ENCODE results near the gene SLC4A11. TPM values are rescaled to one million over a fixed set of nuclear protein-coding genes. Genes with fewer than 3 reads are reported as not detected.

Gene SLC4A11
- polyA plus RNA-seq, 1 donor from 2014 or later: 0.19 TPM

GRCh38 chr20:3276680-3277015 lies 37.7 kb upstream of the SLC4A11 start:
- H3K27ac ChIP-seq (ENCODE audit: low read length): no peak overlapping the region
- no peak for TF ChIP-seq REST (IDR thresholded peaks at IDR 0.05; ENCODE audit: borderline replicate concordance)
- TF ChIP-seq RAD21 (conservative IDR thresholded peaks at IDR 0.05): no peak
- TF ChIP-seq EP300 (conservative IDR thresholded peaks at IDR 0.05; ENCODE audit: poor library complexity, severe bottlenecking): no peak
- no peak for TF ChIP-seq EZH2 (IDR thresholded peaks at IDR 0.05; ENCODE audit: borderline replicate concordance, insufficient read depth, low read length, poor library complexity, severe bottlenecking)
- H3K4me2 ChIP-seq (ENCODE audit: low read length): no peak overlapping the region
- H3K9me2 ChIP-seq (ENCODE audit: insufficient read depth, low read length): no peaks in the 10 kb centered on the region
- H3K4me3 ChIP-seq (ENCODE audit: low read length): no peak overlapping the region
- H3K79me2 ChIP-seq (replicated peaks; ENCODE audit: insufficient read depth, low read length): no peaks in the 10 kb centered on the region
- no peak overlapping the region for H3K9ac ChIP-seq (ENCODE audit: low read length)
- H2AFZ ChIP-seq (ENCODE audit: low read depth, low read length): no peak overlapping the region
- H3K36me3 ChIP-seq (ENCODE audit: insufficient read depth, low read length): peaks cover 7% of the 10 kb centered on the region
- no peaks in the 10 kb centered on the region for H3K9me3 ChIP-seq (ENCODE audit: low read length)
- H3F3A ChIP-seq (ENCODE audit: insufficient read depth, low read length, poor library complexity, severe bottlenecking): no peaks in the 10 kb centered on the region
- H4K20me1 ChIP-seq (ENCODE audit: insufficient read depth): no peaks in the 10 kb centered on the region
- H3K27me3 ChIP-seq (ENCODE audit: insufficient read depth, low read depth, low read length): no peaks in the 10 kb centered on the region

GRCh38 chr20:3275966-3276679 lies 37.1 kb upstream of the SLC4A11 start:
- TF ChIP-seq REST (IDR thresholded peaks at IDR 0.05; ENCODE audit: borderline replicate concordance) (no peak), CTCF (IDR thresholded peaks at IDR 0.05; ENCODE audit: poor library complexity, severe bottlenecking) (no peak), TAF1 (IDR thresholded peaks at IDR 0.05; ENCODE audit: low read depth) (no peak), POLR2AphosphoS5 (IDR thresholded peaks at IDR 0.05) (no peak), RAD21 (conservative IDR thresholded peaks at IDR 0.05) (no peak), EZH2 (IDR thresholded peaks at IDR 0.05; ENCODE audit: borderline replicate concordance, insufficient read depth, low read length, poor library complexity, severe bottlenecking) (no peak), SMC3 (conservative IDR thresholded peaks at IDR 0.05; ENCODE audit: poor library complexity) (no peak), MXI1 (conservative IDR thresholded peaks at IDR 0.05; ENCODE audit: poor library complexity, severe bottlenecking) (no peak), EP300 (conservative IDR thresholded peaks at IDR 0.05; ENCODE audit: poor library complexity, severe bottlenecking) (no peak)
- no peak overlapping the region for H2AFZ ChIP-seq (ENCODE audit: low read depth, low read length)
- H3F3A ChIP-seq (ENCODE audit: insufficient read depth, low read length, poor library complexity, severe bottlenecking): no peaks in the 10 kb centered on the region
- H3K9me3 ChIP-seq (ENCODE audit: low read length): no peaks in the 10 kb centered on the region
- no peak overlapping the region for H3K4me3 ChIP-seq (ENCODE audit: low read length)
- H3K4me2 ChIP-seq (ENCODE audit: low read length): no peak overlapping the region
- no peaks in the 10 kb centered on the region for H3K79me2 ChIP-seq (replicated peaks; ENCODE audit: insufficient read depth, low read length)
- H3K9ac ChIP-seq (ENCODE audit: low read length): no peak overlapping the region
- peaks cover 7% of the 10 kb centered on the region for H3K36me3 ChIP-seq (ENCODE audit: insufficient read depth, low read length)
- H4K20me1 ChIP-seq (ENCODE audit: insufficient read depth): no peaks in the 10 kb centered on the region
- no peaks in the 10 kb centered on the region for H3K27me3 ChIP-seq (ENCODE audit: insufficient read depth, low read depth, low read length)
- no peak overlapping the region for H3K27ac ChIP-seq (ENCODE audit: low read length)
- H3K9me2 ChIP-seq (ENCODE audit: insufficient read depth, low read length): no peaks in the 10 kb centered on the region
